GM12878 (cell line): ENCODE measurements around the gene TMEM135. TPM values are rescaled to one million over a fixed set of nuclear protein-coding genes. Genes with fewer than 3 reads are reported as not detected.

Source experiments
- ATAC-seq: fragments of 200-7000 bp; cut with Tn5 transposase; 3 replicates; pipeline ENCODE4 v1.9.1; 2020; ENCODE audit warnings: mild to moderate bottlenecking, moderate library complexity
- BruUV-seq: library from RNA; stranded (reverse); fragments of 400-500 nt; replicated peaks from 2 replicates; lab custom pipeline; 2021; lab: Mats Ljungman, UMichigan
- CTCF ChIA-PET: fragments of 300-600 bp; sonication (Branson Sonifier 250); formaldehyde crosslinking; extraction: SDS; loops from one replicate; lab custom pipeline; 2021; ENCODE audit warnings: inconsistent platforms; lab: Yijun Ruan, JAX
- POLR2A ChIA-PET: fragments of 350-600 bp; formaldehyde crosslinking; extraction: SDS; loops from one replicate; lab custom pipeline; 2021; ENCODE audit warnings: inconsistent platforms; lab: Charles Lee
- RAD21 ChIA-PET: fragments of 300-600 bp; sonication (Branson Sonifier 250); formaldehyde crosslinking; loops from one replicate; lab custom pipeline; 2023; ENCODE audit warnings: antibody characterized with exemption; ENCODE audit not compliant: unreplicated experiment; lab: Charles Lee
- SMC1A ChIA-PET: fragments of 300-600 bp; sonication (Branson Sonifier 250); formaldehyde crosslinking; loops from one replicate; lab custom pipeline; 2023; ENCODE audit not compliant: unreplicated experiment, uncharacterized antibody; lab: Charles Lee
- DNase-seq: peaks from one replicate; pipeline ENCODE4 v3.0.0-alpha.2; 2011; ENCODE audit warnings: low read depth, low spot score
- FAIRE-seq: peaks from 3 replicates; lab custom pipeline; 2011; peaks lifted over from hg19 to GRCh38; lab: Jason Lieb, UNC
- H2AFZ ChIP-seq: 2 replicates; pipeline ENCODE4 v1.6.0; 2011; ENCODE audit warnings: low read depth, low read length, control low read depth; ENCODE audit not compliant: control insufficient read depth
- H3K27ac ChIP-seq: 2 replicates; pipeline ENCODE4 v1.5.1; 2011; ENCODE audit warnings: control low read depth; ENCODE audit not compliant: control insufficient read depth, insufficient read depth
- H3K27me3 ChIP-seq, 2 experiments: replicated peaks in 1 of 2; 2 replicates each; pipeline versions ENCODE4 v1.6.0 to v1.6.1; 2011; ENCODE audit warnings: low read length in 1 of 2; ENCODE audit not compliant: control insufficient read depth in 2 of 2, insufficient read depth in 2 of 2
- H3K36me3 ChIP-seq, 2 experiments: 2 replicates each; pipeline ENCODE4 v1.5.1; 2011; ENCODE audit warnings: low read length in 1 of 2; ENCODE audit not compliant: control insufficient read depth in 2 of 2, insufficient read depth in 2 of 2
- H3K4me1 ChIP-seq: 2 replicates; pipeline ENCODE4 v1.6.1; 2011; ENCODE audit warnings: mild to moderate bottlenecking, low read length, moderate library complexity, mixed read lengths; ENCODE audit not compliant: control insufficient read depth, insufficient read depth
- H3K4me2 ChIP-seq: 2 replicates; pipeline ENCODE4 v1.6.0; 2011; ENCODE audit warnings: control low read depth; ENCODE audit not compliant: control insufficient read depth, insufficient read depth
- H3K4me3 ChIP-seq: fragments of 200-600 bp; sonication (generic); 2 replicates; pipeline ENCODE4 v1.5.1; 2016
- H3K79me2 ChIP-seq: 2 replicates; pipeline ENCODE4 v1.6.0; 2011; ENCODE audit warnings: low read length; ENCODE audit not compliant: control insufficient read depth, insufficient read depth
- H3K9ac ChIP-seq: 2 replicates; pipeline ENCODE4 v1.8.0; 2011; ENCODE audit warnings: low read length, control low read depth, mixed read lengths; ENCODE audit not compliant: control insufficient read depth, insufficient read depth
- H3K9me3 ChIP-seq: replicated peaks from 3 replicates; pipeline ENCODE4 v1.5.1; 2011; ENCODE audit warnings: mild to moderate bottlenecking, low read length; ENCODE audit not compliant: control insufficient read depth, insufficient read depth
- H4K20me1 ChIP-seq: 2 replicates; pipeline ENCODE4 v1.6.0; 2011; ENCODE audit not compliant: control insufficient read depth, insufficient read depth
- CEBPZ ChIP-seq: fragments of 150-350 bp; IDR thresholded peaks from 2 replicates; pipeline ENCODE4 v1.6.1; 2016; ENCODE audit warnings: low read depth, low read length
- GABPA ChIP-seq: IDR thresholded peaks from 2 replicates; pipeline ENCODE4 v1.6.1; 2014; ENCODE audit warnings: antibody characterized with exemption, low read depth, mild to moderate bottlenecking, inconsistent platforms
- RCOR1 ChIP-seq: conservative IDR thresholded peaks from 2 replicates; pipeline ENCODE4 v1.6.1; 2012; ENCODE audit warnings: low read depth, low read length, improper control_type of control experiment
- SUZ12 ChIP-seq: fragments of 200-600 bp; sonication (generic); IDR thresholded peaks from one replicate; pipeline ENCODE4 v1.6.1; 2018; ENCODE audit warnings: antibody characterized with exemption, mild to moderate bottlenecking; ENCODE audit not compliant: unreplicated experiment
- TCF3 ChIP-seq: IDR thresholded peaks from 2 replicates; pipeline ENCODE4 v1.6.1; 2012; ENCODE audit warnings: low read depth, mild to moderate bottlenecking, low read length, borderline replicate concordance; ENCODE audit not compliant: insufficient read depth
- WGBS: methylation state at CpG from one replicate; pipeline ENCODE4 v1.1.6; 2016; ENCODE audit warnings: low lambda C conversion rate; ENCODE audit not compliant: insufficient replicate concordance, insufficient coverage; ENCODE audit errors: missing lambda C conversion rate; 5-methylcytosine and 5-hydroxymethylcytosine counted together
- in situ Hi-C: fragments of 300-500 bp; cut with MboI; formaldehyde crosslinking; loops from 9 replicates; pipeline ENCODE4 v1.14.3; 2018; ENCODE audit warnings: mixed read lengths
- intact Hi-C: fragments of 100-400 bp; cut with micrococcal nuclease; formaldehyde crosslinking; loops from one replicate; pipeline ENCODE4 v1.14.2; 2022; ENCODE audit not compliant: unreplicated experiment
- polyA plus RNA-seq, 11 experiments: library from polyadenylated mRNA; depleted of rRNA in 4 of 11; unstranded in 6 of 11; stranded (reverse) in 5 of 11; fragments of >200 nt; fragmentation: Nextera tagmentation in 4 of 11; fragmentation: Illumina TruSeq in 1 of 11; extraction: Ambion mirVana in 4 of 11; extraction: Trizol in 1 of 11; gene quantifications; 1 replicate in 1 of 11; 2 replicates in 10 of 11; pipeline versions ENCODE4 v1.2.1 to v1.2.3, GENCODE V29; 2011 to 2016; ENCODE audit warnings: inconsistent platforms in 2 of 11, missing spikeins in 2 of 11, low read depth in 1 of 11
- total RNA-seq, 4 experiments: library from RNA; depleted of rRNA in 3 of 4; stranded (reverse); fragments of >200 nt in 3 of 4; fragmentation: Illumina TruSeq in 1 of 4; extraction: Trizol in 1 of 4; gene quantifications; 2 replicates each; pipeline versions ENCODE4 v1.2.1 to v1.2.3, GENCODE V29; 2013 to 2021

Gene TMEM135
- total and polyA plus RNA-seq, 10 of the 15 experiments (the other 5 are each of a cell fraction or from before 2014, with no cell fraction given): 7.2 to 117 (median 12.9) TPM

DNA sequence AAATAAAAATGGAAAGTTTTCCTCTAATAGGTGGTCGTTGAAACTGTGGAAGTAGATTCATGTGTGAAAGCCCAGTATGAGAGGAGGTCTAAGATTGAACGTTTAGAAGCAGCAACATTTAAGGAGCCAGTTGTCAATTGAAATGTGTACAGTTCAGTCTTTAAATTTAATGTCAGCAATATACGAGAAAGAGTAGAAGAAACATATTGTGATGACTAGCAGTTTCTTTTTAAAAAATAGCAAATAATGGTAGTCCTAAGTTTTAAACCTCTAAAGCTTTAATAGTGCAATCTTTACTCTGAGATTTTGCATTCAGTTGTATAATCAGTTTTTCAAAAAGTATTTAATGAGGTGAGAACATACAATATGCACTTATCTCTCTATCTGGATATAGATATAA is 44.9 kb downstream of the TMEM135 start:
- Histone ChIP-seq H3K27me3 (no peaks in the 10 kb centered on the region), H3K79me2 (no peaks in the 10 kb centered on the region), H3K9me3 (peaks cover 1% of the 10 kb centered on the region; the same call in 1 of the 3 replicates), H2AFZ (no peak overlapping the region), H3K9ac (no peak overlapping the region), H4K20me1 (no peaks in the 10 kb centered on the region), H3K4me3 (no peak overlapping the region), H3K4me1 (peaks cover 4% of the 10 kb centered on the region; the same call in 1 of the 2 replicates), H3K36me3 (no peaks in the 10 kb centered on the region), H3K4me2 (no peak overlapping the region), H3K27ac (no peak overlapping the region)
- POLR2A ChIA-PET: interaction anchor here (2.1 kb wide), 1 partner anchor 45 kb away, joined by 11 read pairs; the partner anchor contains the start of gene TMEM135
- no peak for FAIRE-seq
- 94% methylated on average over 3 of the region's 3 CpGs for WGBS
- in situ Hi-C loops: no loop called here
- no peak for ATAC-seq
- RAD21 ChIA-PET: interaction anchor here (1.9 kb wide), 1 partner anchor 45 kb away, joined by 8 read pairs; the partner anchor contains the start of gene TMEM135
- no TSS peak for BruUV-seq
- TF ChIP-seq CEBPZ: no peak
- TF ChIP-seq RCOR1: no peak
- TF ChIP-seq SUZ12: no peak
- no peak for TF ChIP-seq TCF3
- TF ChIP-seq GABPA: no peak
- intact Hi-C loops: loop anchor here (10.0 kb wide), 1 partner anchor 48 kb away; the partner anchor contains the start of gene TMEM135
- no peak for DNase-seq
- SMC1A ChIA-PET: interaction anchor here (0.7 to 1.4 kb wide), 11 partner anchors 8 to 217 kb away, joined by 3 to 11 read pairs (median 3); partner anchors contain the start of gene TMEM135
- CTCF ChIA-PET: interaction anchor here (1.1 to 2.0 kb wide), 4 partner anchors 15 to 48 kb away, joined by 3 to 18 read pairs (median 4); partner anchors contain the start of gene TMEM135
